22Rv1 (cell line): ENCODE data around the gene CD180.

Experiments used
- CTCF ChIP-seq: fragments of 450-650 bp; IDR thresholded peaks from 2 replicates; pipeline ENCODE4 v1.5.1; 2017; ENCODE audit warnings: mild to moderate bottlenecking
- ZFX ChIP-seq: fragments of 450-650 bp; IDR thresholded peaks from 2 replicates; pipeline ENCODE4 v1.6.1; 2017; ENCODE audit warnings: antibody characterized with exemption, borderline replicate concordance

GRCh38 chr5:67189931-67190330 is 6.7 kb downstream of the CD180 start:
- TF ChIP-seq CTCF (no peak), ZFX (no peak)
